BE2C (cell line): ENCODE results near the gene CREB3.

Experiments used
- DNase-seq: peaks from one replicate; pipeline ENCODE4 v3.0.0-alpha.2; 2020
- H3K27me3 ChIP-seq: fragments of 250-450 bp; sonication (Bioruptor Pico); 2 replicates; pipeline ENCODE4 v1.5.1; 2020; ENCODE audit warnings: mild to moderate bottlenecking
- H3K36me3 ChIP-seq: fragments of 250-450 bp; sonication (Bioruptor Pico); 2 replicates; pipeline ENCODE4 v1.5.1; 2020; ENCODE audit warnings: mild to moderate bottlenecking
- H3K4me1 ChIP-seq: fragments of 250-450 bp; sonication (Bioruptor Pico); 2 replicates; pipeline ENCODE4 v1.5.1; 2020
- H3K4me3 ChIP-seq: 2 replicates; pipeline ENCODE4 v1.5.1; 2011; ENCODE audit warnings: low read depth, low read length
- H3K9me3 ChIP-seq: fragments of 250-450 bp; sonication (Bioruptor Pico); 2 replicates; pipeline ENCODE4 v1.5.1; 2020
- CTCF ChIP-seq: IDR thresholded peaks from 2 replicates; pipeline ENCODE4 v1.5.1; 2012; ENCODE audit warnings: mild to moderate bottlenecking, low read depth, low read length

Gene CREB3

GRCh38 chr9:35758475-35759050, 26.1 kb downstream of the CREB3 start:
- no peaks in the 10 kb centered on the region for H3K9me3 ChIP-seq
- no peaks in the 10 kb centered on the region for H3K27me3 ChIP-seq
- H3K4me1 ChIP-seq: no peaks in the 10 kb centered on the region
- peak overlapping the region; percentile 80; the same call in 1 of the 2 replicates for H3K4me3 ChIP-seq
- no peak for DNase-seq
- H3K36me3 ChIP-seq: no peaks in the 10 kb centered on the region
- no peak for TF ChIP-seq CTCF

- Histone ChIP-seq H3K4me3 (no peak overlapping the region), H3K36me3 (no peaks in the 10 kb centered on the region), H3K27me3 (no peaks in the 10 kb centered on the region), H3K4me1 (no peaks in the 10 kb centered on the region), H3K9me3 (no peaks in the 10 kb centered on the region)
- no peak for DNase-seq
- no peak for TF ChIP-seq CTCF
Observed at GRCh38 chr9:35759795-35760194, 27.3 kb downstream of the CREB3 start.

GRCh38 chr9:35760651-35761050, 28.2 kb downstream of the CREB3 start:
- Histone ChIP-seq H3K4me1 (no peaks in the 10 kb centered on the region), H3K4me3 (no peak overlapping the region), H3K9me3 (no peaks in the 10 kb centered on the region), H3K27me3 (no peaks in the 10 kb centered on the region), H3K36me3 (no peaks in the 10 kb centered on the region)
- no peak for DNase-seq
- no peak for TF ChIP-seq CTCF

- peaks cover 11% of the 10 kb centered on the region for H3K4me1 ChIP-seq
- no peak for TF ChIP-seq CTCF
- no peaks in the 10 kb centered on the region for H3K9me3 ChIP-seq
- H3K36me3 ChIP-seq: no peaks in the 10 kb centered on the region
- no peak for DNase-seq
- H3K4me3 ChIP-seq: no peak overlapping the region
- no peaks in the 10 kb centered on the region for H3K27me3 ChIP-seq
Observed at GRCh38 chr9:35763181-35763580, 30.7 kb downstream of the CREB3 start.

- no peak for DNase-seq
- Histone ChIP-seq H3K27me3 (no peaks in the 10 kb centered on the region), H3K4me1 (peaks cover 11% of the 10 kb centered on the region), H3K4me3 (no peak overlapping the region), H3K36me3 (no peaks in the 10 kb centered on the region), H3K9me3 (no peaks in the 10 kb centered on the region)
- TF ChIP-seq CTCF: no peak
Observed at GRCh38 chr9:35763803-35764202, 31.3 kb downstream of the CREB3 start.

GRCh38 chr9:35766997-35767396, 34.5 kb downstream of the CREB3 start:
- Histone ChIP-seq H3K27me3 (no peaks in the 10 kb centered on the region), H3K36me3 (no peaks in the 10 kb centered on the region), H3K4me1 (peaks cover 24% of the 10 kb centered on the region), H3K9me3 (no peaks in the 10 kb centered on the region), H3K4me3 (no peak overlapping the region)
- DNase-seq: no peak
- no peak for TF ChIP-seq CTCF
